ENCODE data around the gene COL25A1.

The COL25A1 gene

GRCh38 chr4:108799306-108799705 lies 503.2 kb downstream of the COL25A1 start:
- no peak for TF ChIP-seq CTCF (IDR thresholded peaks at IDR 0.05; ENCODE audit: low read depth, low read length, missing control alignments)
- H3K4me3 ChIP-seq (replicated peaks; ENCODE audit: low read depth, low read length): no peak overlapping the region
- DNase-seq (ENCODE audit: extremely low read depth, low read depth): no peak

- no peak for TF ChIP-seq CTCF (IDR thresholded peaks at IDR 0.05; ENCODE audit: low read depth, low read length, missing control alignments)
- H3K4me3 ChIP-seq (replicated peaks; ENCODE audit: low read depth, low read length): no peak overlapping the region
- no peak for DNase-seq (ENCODE audit: extremely low read depth, low read depth)
Measured at GRCh38 chr4:108796173-108796572, 506.3 kb downstream of the COL25A1 start.

- no peak for DNase-seq (ENCODE audit: extremely low read depth, low read depth)
- H3K4me3 ChIP-seq (replicated peaks; ENCODE audit: low read depth, low read length): no peak overlapping the region
- no peak for TF ChIP-seq CTCF (IDR thresholded peaks at IDR 0.05; ENCODE audit: low read depth, low read length, missing control alignments)
Measured at GRCh38 chr4:108795733-108796132, 506.7 kb downstream of the COL25A1 start.

GRCh38 chr4:108794136-108794535 lies 508.3 kb downstream of the COL25A1 start:
- DNase-seq (ENCODE audit: extremely low read depth, low read depth): no peak
- no peak for TF ChIP-seq CTCF (IDR thresholded peaks at IDR 0.05; ENCODE audit: low read depth, low read length, missing control alignments)
- H3K4me3 ChIP-seq (replicated peaks; ENCODE audit: low read depth, low read length): no peak overlapping the region

GRCh38 chr4:108793415-108793814 lies 509.0 kb downstream of the COL25A1 start:
- no peak overlapping the region for H3K4me3 ChIP-seq (replicated peaks; ENCODE audit: low read depth, low read length)
- TF ChIP-seq CTCF (IDR thresholded peaks at IDR 0.05; ENCODE audit: low read depth, low read length, missing control alignments): no peak
- no peak for DNase-seq (ENCODE audit: extremely low read depth, low read depth)

GRCh38 chr4:108788731-108789130 lies 513.7 kb downstream of the COL25A1 start:
- DNase-seq (ENCODE audit: extremely low read depth, low read depth): no peak
- H3K4me3 ChIP-seq (replicated peaks; ENCODE audit: low read depth, low read length): no peak overlapping the region
- no peak for TF ChIP-seq CTCF (IDR thresholded peaks at IDR 0.05; ENCODE audit: low read depth, low read length, missing control alignments)

GRCh38 chr4:108787724-108788123 lies 514.7 kb downstream of the COL25A1 start:
- TF ChIP-seq CTCF (IDR thresholded peaks at IDR 0.05; ENCODE audit: low read depth, low read length, missing control alignments): no peak
- DNase-seq (ENCODE audit: extremely low read depth, low read depth): no peak
- no peak overlapping the region for H3K4me3 ChIP-seq (replicated peaks; ENCODE audit: low read depth, low read length)

All from HFF-Myc (cell line).